NCI-H2227 (cell line): Measurements from ENCODE around the gene OR6B3.

Experiments
- DNase-seq: peaks from one replicate; lab custom pipeline; 2025; ENCODE audit not compliant: unreplicated experiment; lab: John Stamatoyannopoulos, UW

OR6B3 gene

DNA sequence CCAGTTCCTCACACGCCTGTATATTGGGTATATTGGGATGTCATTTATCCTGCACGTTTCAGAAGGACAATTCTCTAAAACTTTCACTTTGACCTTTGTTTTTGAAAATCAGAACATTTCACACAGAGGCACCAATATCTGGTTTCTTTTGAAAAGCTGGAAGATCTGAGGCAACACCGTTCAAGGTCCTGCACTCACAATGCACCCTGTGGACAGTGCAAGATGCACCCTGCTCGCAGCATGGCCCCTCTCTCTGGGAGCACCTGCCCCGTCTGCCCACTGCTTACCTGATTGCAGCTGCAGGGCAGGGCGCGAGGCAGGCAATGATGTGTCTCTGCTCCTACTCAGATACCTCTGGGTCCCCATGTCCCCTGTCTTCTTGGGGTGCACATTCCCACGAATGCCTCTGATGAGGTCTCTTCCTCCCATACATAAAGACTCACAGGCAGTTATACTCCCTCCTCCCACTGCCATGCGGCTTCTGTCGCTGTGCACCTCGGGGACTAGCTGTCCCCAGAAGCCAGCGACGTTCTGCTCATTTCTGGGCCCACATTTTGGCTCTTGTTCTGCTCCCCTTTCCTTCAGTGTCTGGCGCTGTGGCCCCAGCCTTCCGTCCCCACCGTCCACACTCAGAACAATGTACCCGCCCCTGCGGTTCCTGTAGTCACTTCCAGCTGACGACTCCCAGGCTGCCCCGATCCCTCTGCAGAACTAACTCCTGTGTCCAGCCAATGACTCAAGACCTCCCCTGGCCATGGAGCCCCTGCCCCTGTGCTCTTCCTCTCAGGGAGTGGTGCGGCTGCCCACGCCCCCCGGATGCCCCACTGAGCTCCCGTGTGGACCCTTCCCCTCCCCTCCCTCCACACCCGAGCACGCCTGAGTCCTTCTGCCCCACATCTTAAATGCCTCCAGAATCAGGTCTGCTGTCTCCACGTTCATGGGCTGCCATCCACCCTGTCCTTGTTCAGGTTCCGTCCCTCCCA, at the start of gene OR6B3:
OR6B3 (minus strand) TSS at position 349 of the 983 bp plus-strand sequence.
- DNase-seq: no peak

DNA sequence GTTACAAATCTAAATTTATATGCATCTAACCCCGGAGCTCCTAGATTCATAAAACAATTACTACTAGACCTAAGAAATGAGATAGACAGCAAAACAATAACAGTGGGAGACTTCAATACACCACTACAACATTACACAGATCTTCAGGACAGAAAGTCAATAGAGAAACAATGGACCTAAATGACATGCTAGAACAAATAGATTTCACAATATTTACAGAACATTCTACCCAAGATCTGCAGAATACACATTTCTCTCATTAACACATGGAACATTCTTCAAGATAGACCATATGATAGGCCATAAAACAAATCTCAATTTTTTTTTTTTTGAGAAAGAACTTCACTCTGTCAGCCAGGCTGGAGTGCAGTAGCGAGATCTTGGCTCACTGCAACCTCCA, 45.0 kb upstream of the OR6B3 start:
- no peak for DNase-seq

DNA sequence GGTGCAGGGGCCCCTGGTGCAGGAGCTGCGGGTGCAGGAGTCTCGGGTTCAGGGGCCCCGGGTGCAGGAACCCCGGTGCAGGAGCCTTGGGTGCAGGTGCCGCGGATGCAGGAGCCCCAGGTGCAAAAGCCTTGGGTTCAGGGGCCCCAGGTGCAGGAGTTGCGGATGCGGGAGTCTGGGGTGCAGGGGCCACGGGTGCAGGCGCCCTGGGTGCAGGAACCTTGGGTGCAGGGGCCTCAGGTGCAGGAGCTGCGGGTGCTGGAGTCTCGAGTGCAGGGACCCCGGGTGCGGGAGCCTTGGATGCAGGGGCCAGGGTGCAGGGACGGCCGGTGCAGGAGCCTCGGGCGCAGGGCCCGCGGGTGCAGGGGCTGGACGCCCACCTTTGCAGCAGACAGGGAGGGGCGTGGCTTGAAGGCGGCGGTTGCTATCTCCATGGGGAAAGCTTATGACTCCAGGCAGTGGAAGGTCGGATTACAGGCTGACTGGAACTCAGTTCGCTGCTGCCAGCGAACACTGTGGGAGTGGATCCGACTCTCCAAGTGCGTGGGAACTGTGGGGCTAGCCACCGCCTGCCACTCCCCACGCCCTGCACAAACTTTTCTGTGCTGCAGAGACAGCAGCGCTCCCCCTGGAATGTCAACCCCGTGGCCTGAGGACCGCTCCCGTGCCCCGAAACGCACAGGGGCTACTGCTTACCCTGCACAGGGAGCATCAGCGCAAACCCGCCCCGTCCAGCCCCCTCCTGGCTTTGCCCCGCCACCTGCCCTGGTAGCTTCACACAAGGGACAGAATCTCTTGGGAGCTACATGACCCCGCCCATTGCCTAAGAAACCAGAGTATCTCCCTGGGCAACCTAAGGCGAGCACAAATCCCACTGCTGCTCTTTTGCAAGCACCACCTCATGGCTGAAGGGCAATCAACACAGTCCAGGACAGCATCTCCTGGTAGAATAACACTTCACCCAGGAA, 42.5 kb upstream of the OR6B3 start:
- DNase-seq: no peak

DNA sequence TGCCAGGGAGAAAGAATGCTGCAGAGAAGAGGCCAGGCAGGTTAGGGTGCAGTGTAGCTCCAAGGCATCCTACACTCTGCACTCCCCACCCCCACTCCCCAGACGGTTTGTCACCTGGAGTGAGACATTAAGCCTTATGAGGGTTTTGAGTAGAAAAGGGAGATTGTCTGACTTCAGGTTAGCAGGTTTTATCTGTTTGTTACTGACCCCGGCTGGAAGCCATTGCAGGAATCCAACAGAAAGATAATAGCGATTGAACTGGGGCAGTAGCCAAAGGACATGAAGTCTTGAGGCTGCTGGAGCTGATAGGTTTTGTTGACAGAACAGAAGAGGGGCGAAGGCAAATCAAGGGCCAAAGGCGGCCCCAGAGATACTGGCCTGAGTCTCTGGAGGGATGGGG, 36.0 kb upstream of the OR6B3 start:
- DNase-seq: no peak

DNA sequence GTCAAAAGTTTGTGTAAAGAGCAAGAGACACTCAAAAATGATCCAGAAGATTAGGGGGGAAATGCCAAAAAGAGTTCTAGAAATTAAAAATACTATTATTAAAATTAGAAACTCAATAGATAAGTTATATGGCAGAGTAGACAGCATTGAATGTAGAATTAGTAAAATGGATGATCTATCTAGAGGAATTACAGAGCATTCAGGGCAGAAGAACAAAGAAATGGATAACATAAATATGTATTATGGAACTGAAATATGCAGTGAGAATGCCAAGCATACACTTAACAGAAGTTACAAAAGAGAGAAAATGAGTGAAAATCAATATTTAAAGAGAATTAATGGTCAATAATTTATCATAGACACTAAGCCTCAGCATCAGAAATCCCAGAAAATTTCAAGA, 33.2 kb upstream of the OR6B3 start:
- DNase-seq: no peak

DNA sequence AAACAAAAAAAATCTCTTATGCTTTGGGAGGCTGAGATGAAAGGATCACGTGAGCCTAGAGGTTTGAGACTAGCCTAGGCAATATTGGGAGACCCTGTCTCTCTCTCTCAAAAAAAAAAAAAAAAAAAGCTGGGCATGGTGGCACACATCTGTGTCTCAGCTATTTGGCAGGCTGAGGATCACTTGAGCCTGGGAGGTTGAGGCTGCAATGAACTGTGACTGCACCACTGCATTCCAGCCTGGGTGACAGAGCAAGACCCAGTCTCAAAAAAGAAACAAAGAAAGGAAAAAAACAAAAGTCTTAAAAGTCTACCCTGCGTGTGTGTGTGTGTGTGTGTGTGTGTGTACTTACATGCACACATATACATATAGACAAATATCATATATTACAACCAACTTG, 25.3 kb upstream of the OR6B3 start:
- no peak for DNase-seq

DNA sequence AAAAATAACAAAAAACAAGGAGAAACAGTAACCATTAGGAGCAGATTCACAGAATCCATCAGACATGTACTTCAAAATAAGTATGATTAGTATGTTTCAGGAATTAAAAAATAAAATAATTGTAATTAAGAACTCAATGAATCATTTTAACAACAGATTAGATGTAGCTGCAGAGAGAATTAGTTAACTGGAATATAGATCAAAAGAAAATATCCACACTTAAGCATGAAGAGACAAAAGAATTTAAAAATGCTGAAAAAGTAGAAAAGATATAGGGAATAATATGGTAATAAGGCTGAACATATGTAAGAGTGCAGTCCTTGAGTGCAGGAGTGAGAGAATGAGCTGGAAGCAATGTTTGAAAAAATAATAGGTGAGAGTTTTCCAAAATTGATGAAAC, 24.1 kb upstream of the OR6B3 start:
- no peak for DNase-seq

DNA sequence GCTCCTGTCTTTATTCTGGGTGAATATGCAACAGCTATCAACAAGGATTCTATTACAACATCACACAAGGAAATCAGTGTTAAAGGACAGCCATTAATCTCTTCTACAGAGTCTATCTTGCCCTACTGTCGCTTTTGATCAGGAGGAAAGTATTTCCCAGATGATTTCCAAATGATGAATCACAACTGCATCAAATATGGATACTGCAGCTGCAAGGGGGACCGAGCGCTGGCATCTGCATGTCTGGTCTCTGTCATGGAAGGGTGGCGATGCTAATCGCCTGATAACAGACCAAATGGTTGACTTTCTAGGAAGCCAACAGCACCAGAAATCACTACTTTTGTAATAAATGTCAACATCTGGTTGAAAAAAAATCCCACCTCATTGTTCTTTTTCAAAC, 21.2 kb upstream of the OR6B3 start:
- no peak for DNase-seq

DNA sequence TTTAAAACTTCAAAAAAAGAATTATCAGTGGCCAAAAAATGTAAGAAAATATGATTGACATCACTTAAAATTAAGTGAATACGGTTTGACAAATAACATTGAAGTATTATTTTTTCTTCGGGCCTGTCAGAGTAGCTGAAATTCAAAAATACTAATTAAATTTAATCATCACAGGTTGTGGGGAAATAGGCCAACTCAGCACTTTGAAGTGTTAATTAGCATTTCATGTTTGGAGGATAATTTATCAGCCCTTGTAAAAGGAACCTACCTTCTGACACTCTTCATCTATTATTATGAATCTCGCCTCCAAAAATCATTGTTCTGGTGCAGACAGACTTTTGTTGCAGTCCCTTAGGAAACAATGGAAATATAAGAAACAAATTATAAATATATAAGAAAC, 17.6 kb upstream of the OR6B3 start:
- no peak for DNase-seq

DNA sequence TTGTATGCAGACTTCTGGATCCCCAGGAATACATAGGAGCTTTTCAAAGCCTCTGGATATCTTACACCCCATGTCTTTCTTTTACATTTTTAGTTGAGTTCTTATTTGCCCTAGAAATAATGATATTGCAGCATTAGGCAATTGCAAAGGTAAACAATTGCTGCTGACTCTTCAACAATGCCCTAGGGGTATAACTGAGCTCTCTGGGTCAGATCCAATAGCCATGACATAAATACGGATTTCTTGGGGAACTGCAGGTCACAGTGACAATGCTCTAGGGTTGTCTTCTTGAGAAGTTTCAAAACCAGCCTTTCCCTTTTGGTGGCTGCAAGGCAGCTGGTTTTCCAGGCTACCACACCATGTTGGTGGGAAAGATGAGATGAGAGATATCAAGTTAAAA, 16.5 kb upstream of the OR6B3 start:
- no peak for DNase-seq

DNA sequence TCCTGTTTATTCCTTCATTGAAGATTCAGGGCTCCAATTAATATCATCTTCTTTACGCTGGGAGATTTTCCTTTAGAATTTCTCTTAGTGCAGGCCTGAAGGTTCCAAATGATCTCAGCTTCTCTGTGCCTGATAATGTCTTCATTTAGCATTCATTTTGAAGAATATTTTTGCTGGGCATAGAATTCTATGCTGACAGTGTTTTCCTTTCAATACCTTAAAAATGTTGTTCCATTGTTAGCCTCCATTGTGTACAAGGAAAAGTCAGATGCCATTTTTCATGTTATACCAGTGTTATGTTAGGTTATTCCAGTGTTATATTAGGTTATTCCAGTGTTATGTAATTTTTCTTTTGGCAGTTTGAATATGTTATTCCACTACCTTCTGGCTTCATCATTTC, 14.9 kb upstream of the OR6B3 start:
- DNase-seq: no peak

DNA sequence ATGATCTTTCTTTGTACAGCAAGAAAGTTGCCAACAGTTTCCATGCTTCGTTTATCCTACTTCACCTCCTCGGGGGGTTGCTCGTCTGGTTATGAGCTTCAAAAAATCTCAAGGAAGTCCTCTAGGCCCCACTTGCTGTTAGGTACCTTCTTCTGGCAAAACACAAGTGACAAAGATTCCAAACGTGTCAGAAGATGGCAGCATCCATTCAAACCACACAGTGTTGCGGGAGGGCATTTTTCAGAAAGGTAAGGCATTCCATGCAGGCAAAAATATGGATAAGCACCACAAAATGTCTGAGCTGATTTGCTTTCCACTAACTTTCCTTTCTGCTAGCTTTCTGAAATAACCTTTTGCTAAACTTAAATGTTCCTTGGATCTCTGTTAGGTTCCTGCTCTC, 13.2 kb upstream of the OR6B3 start:
- no peak for DNase-seq

DNA sequence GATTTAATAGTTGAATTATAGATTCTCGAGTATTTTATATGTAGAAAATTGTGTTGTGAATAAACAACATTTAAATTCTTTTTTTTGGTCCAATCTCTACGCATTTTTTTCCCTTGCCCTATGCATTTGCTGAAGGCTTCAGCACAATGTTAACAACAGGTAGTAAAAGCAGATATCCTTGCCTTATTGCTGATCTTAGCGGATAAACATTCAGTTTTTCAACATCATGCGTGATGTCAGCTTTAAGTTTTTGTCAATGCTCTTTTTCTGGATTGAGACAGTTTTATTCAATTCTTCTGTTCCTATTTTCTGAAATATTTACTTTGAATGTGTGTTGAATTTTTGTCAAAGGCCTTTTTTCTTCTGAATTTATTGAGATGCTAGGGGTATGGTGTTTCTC, 11.6 kb upstream of the OR6B3 start:
- DNase-seq: no peak

DNA sequence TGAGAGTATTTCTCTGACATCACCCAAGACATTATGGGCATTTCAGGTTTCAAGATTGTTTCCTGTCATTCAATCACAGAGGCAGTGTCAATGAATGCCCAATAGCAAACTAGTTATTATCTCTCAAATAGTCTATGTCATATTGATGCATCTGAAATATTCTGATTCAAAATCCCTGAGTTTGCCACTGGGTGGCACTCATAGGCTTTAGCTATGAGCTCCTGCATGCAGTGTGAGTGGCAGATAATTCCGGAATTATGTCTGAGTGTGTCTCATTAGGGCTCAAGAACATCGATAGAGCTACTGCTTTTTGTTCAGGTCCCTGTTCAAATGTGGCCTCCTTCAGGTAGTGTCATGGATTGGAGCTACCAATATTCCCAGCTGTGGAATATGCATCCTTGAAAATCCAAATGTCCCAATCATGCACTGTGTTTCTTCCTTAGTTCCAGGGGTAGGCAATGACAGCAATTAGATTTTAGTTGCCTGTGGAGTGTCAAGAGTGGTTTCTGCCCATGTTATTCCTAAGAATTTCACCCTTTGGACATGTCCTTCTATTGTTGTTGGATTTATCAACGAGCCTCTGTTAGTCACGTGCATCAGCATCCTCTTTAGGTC, 7.8 kb upstream of the OR6B3 start:
- DNase-seq: peak; percentile 69

DNA sequence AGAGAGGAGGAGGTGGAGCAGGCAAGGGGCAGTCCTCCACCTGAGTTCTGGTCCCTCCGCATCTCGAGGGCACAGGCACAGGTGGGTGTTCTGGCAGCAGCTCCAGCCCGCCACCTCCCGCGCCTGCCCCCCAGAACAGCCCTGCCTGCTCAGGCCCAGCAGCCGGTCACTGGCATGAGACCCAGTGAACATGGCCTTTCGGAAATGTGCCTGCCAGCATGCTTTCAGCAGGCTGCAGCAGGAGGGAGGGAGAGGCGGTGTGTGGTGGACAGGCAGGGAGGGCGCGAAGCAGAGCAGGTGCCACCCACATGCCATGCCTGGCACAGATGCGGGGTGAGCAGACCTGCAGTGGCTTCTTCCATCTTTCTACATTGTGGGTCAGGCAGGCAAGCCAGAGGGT, 3.4 kb upstream of the OR6B3 start:
- DNase-seq: no peak

DNA sequence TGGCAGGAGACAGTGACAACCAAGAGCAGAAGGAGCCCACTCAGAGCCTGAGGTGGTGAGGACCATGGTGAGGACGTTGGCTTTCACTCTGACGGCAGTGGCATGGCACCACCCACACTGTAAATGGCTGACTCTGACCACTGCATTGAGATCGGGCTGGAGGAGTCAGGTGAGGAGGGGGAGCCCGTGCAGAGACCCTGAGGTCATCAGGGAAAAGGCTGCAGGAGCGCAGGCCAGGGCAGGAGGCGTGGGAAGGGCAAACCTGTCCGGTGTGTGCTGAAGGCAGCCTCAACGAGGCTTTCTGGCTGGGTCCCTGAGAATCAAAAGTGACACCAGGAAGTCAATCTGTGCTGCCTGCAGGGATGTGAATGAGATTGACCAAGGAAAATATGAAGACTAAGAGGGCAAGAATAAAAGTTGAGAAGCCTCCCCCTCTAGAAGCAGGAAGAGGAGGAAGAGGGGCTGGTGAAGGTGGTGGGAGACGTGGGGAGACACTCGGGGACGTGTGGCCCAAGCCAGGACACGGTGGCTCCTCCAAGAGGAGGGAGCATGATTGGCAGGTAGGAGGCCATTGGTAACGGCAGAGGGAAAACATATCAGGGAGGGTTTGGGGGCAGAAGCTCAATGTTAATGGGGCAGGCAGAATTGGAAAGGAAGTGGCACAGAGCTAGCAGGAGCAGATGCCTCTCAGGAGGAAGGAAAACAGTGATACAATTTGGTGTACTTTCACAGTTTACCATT, 2.0 kb upstream of the OR6B3 start:
- no peak for DNase-seq

DNA sequence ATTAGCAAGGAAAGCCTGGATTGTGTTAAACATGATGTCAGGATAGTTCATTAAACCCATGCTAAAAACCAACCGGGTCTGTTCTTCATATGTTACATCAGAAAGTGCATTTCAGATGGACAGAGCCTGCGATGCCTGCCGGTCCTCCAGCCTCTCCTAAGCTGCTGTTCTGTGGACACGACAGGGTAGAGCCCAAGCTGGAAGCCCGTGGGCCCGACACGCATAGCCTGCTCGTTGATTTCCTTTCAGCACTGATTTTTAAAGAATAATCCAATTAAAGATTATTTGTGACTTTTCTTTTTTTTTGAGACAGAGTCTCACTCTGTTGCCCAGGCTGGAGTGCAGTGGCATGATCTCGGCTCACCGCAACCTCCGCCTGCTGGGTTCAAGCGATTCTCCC, 797 bp downstream of the OR6B3 start:
- DNase-seq: no peak

DNA sequence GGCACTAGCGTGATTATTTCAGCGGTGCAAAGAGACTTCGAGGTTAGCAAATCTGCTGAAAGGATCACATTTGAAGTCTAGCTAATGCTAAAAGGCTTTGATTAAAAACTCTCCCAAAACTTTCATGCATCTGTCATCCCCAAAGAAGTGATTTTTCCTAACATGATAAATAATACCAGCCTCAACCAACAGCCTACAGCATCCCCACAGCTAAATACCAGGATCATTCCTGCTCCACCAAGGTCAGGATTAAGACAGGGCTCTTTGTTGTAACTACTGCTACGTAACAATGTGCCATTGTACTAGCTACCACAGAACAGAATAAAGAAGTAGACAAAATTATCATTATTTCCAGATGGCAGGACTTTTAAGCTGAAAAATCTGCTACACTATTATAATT, 1.6 kb downstream of the OR6B3 start:
- no peak for DNase-seq

DNA sequence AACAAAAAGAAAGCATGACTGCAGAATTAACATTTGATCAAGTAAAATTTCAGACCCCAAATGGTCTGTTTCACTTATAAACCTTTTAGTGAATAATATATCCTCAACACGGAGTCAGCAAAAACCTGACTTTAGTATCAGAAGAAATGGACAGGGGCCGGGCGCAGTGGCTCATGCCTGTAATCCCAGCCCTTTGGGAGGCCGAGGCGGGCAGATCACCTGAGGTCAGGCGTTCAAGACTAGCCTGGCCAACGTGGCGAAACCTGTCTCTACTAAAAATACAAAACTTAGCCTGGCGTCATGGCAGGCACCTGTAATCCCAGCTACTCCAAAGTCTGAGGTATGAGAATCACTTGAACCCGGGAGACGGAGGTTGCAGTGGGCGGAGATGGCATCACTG, 3.0 kb downstream of the OR6B3 start:
- DNase-seq: no peak

DNA sequence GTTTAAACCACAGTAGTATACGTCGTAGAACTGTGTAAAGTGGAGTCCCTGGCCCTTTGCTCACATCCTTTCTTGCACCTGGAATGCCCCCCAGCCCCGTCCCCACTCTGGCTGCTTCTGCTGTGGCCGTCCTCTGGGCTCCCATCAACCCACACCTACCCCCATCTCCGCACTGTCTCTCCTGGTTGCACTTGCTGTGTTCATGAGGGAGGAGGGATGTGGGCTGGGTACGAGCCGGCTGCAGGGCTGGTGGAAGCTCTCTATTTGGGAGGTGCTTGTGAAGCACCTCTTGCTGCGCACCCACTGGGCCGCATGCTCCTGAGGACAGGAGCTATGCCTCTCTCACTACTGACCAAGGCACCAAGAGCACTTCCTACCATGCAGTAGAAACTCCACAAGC, 5.1 kb downstream of the OR6B3 start:
- DNase-seq: no peak

DNA sequence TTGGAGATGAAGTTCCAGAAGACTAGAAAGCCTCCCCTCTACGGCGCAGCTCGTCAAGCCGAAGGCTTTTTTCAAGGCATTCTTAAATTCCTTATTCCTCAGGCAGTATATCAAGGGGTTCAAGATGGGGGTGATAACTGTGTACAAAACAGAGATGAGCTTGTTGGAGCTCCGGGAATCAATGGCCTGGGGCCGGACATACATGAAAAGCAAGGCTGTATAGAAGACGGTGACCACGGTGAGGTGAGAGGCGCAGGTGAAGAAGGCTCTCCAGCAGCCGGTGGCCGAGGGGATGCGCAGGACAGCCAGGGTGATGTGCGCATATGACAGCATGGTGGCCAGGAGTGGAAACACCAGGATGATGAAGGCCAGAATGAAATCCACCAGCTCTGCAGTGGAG, 8.2 kb downstream of the OR6B3 start:
- no peak for DNase-seq
